ENCODE data around the gene VPS25.
"Not testable (repeated sequence)": the region's sequence is repeated elsewhere in the genome, so short reads cannot be mapped to it uniquely, and the experiment has no call there.

The VPS25 gene

DNA sequence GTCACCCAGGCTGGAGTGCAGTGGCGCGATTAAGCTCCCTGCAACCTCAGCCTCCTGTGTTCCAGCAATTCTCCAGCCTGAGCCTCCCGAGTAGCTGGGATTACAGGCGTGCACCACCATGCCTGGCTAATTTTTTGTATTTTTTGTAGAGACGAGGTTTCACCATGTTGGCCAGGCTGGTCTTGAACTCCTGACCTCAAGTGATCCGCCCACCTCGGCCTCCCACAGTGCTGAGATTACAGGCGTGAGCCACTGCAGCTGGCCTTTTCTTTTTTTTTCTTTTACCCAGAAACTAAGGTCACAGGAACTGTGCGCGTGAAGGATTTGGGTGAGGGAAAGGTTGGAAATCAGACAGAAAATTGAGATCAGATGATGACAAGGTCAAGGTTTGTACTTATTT, 3.3 kb upstream of the VPS25 start:
- DNase-seq = not testable (repeated sequence)

DNA sequence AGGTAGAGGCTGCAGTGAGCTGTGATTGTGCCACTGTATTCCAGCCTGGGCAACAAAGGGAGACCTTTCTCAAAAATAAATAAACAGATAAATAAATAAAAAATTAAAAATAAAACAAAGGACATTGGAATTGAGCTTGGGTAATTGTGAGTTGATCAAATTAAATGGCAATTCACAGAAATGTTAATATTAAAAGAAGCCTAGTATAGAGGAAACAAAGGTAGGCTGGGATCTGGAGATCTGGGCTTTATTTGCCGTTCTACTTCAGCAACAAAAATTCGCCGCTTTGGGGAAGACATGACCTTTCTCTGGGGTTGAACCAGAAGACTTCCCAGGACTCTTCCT, 332 bp upstream of the VPS25 start:
- no peak for DNase-seq

GRCh38 chr17:42774066-42774745, 957 bp downstream of the VPS25 start:
- no peak for DNase-seq

DNA sequence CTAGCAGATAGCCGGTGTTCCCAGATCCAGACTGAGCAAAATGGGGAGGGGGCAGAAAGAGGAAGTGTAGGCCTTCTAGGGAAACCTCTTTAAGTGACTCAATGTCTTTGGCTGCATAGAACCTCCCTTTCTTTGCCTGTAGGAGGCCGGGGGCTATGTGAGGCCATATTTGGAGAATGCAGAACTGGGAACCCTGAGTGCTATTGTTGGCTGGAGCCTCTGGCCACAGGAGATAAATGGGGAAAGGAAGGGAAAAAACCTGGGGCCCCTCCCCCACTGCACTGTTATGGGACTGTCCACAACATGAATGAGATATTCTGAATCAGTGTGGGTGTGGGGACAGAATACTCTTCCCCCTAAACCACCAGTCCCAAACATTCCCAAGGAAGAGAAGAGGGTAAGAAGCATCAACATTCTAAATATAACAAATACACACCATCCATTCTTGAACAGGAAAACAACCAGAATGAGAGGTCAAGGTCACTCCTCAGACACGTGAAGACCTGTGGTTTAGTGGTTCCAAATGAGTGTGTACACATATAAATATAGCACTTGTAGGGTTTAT, 2.4 kb downstream of the VPS25 start:
- no peak for DNase-seq

GRCh38 chr17:42778570-42778969, 5.3 kb downstream of the VPS25 start:
- no peak for DNase-seq

DNA sequence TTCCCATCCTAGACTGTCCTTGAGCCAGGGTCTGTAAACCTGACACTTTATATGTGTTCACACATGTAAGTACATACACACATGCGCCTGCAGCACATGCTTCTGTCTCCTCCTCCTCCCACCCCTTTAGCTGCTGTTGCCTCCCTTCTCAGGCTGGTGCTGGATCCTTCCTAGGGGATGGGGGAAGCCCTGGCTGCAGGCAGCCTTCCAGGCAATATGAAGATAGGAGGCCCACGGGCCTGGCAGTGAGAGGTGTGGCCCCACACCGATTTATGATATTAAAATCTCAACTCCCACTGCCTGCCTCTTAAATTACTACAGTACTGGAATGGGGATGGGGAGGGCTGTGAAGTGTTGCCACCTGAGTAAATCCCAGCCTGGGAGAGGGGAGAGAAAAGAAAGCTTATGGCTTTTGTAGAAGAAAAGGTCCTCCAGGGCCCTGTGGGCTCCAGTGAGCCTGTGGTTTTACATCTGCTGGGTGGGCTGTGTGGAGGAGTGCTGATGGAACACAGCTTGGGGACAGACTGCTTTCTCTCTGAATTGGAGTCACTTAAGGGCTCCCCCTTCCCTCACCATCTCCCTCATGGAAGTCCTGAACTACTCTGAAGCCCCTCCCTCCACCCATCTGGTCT, 6.2 kb downstream of the VPS25 start:
- DNase-seq = no peak

GRCh38 chr17:42779936-42780850, 6.9 kb downstream of the VPS25 start, which contains the start of gene WNK4:
Gene WNK4, plus strand, starts transcription at chr17:42780610. Its CDS starts 89 bp downstream, at chr17:42780699.
- no peak for DNase-seq

GRCh38 chr17:42780851-42781638, 7.8 kb downstream of the VPS25 start:
- DNase-seq = no peak

DNA sequence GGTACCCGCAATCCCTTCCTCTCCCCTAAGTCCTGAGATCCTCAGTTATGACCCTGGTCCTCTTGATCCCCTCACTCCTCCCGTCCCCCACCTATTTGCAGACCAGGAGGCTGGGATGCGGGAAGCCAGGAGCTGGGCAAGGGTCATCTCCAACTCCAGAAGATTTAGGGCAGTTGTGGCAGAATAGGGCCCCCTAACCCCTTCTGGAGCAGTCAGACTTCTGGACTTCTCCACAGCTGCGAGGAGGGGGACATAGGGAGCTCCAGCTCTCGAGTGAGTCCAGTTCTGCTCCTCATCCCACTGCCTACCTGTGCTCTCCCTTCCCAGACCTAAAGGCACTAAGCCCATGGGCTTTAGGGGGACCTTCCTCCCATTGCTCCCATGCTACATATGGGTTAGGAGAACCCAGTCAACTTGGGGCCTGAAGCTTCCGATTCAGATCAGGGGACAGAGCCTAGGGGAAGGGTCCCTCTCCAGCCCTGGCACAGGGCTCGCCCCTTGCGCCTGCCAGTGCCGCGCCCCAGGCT, 8.5 kb downstream of the VPS25 start:
- no peak for DNase-seq

GRCh38 chr17:42782166-42783061, 9.2 kb downstream of the VPS25 start:
- DNase-seq = no peak

DNA sequence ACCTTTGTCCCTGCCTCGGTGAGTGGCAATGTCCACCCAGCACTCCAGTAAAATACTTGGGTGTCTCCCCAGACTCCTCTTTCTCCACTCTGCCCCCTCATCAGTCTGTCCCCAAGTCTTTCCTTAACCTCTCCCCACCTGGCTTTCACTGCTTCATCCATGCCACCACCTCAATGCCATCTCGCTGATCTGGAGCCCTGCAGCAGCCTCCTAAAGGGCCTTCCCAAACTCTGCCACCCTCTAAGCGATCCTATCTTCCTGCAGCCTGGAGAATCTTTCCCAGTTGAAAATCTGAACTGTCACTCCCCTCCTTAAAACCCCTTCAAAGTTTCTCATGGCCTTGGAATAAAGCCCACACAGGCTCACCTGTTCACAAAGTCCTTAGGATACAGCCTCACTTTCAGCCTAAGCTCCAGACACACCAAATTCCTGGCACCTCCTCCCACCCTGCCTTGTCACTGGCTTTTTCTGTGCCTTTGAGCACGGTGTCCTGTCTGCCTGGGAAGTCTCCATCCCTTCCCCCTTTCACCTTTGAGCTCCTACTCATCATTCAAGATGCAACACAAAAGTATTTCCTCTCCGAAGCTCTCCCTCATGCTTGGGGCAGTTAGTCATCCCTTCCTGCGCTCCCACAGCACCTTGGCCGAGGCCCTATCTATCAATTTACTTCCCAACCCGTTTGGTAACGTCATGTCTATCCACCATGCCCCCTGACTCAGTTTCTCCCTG, 10.0 kb downstream of the VPS25 start:
- peak; percentile 29 for DNase-seq

- no peak for DNase-seq
Measured at GRCh38 chr17:42783791-42784138, 10.5 kb downstream of the VPS25 start.

GRCh38 chr17:42784409-42784808, 11.2 kb downstream of the VPS25 start:
- no peak for DNase-seq

DNA sequence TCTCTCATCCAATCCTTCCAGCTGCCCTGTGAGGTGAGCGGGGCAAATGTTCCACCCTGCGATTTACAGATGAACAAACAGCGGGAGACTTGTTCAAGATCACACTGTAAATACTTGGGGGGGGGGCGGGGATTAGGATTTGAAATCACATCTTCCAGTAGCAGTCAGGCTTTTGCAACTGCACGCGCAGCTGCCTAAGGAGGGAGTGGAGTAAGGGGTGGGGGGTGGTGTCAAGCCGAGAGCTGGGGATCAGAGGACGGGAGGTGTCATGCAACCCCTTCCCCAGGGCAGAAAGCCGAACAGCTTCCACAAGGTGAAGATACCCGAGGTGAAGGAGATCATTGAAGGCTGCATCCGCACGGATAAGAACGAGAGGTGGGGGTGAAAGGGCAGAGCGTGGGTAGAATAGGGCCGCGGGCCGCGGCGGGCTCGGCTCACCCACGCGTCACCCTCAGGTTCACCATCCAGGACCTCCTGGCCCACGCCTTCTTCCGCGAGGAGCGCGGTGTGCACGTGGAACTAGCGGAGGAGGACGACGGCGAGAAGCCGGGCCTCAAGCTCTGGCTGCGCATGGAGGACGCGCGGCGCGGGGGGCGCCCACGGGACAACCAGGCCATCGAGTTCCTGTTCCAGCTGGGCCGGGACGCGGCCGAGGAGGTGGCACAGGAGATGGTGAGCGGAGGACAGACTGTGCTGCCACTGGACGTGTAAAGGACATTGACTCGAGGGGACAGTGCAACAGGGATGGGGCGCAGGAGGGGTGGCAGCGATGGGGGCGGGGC, 11.8 kb downstream of the VPS25 start:
- DNase-seq = no peak

GRCh38 chr17:42787266-42787665, 14.0 kb downstream of the VPS25 start:
- DNase-seq = no peak

- no peak for DNase-seq
Measured at GRCh38 chr17:42791948-42792347, 18.7 kb downstream of the VPS25 start.

GRCh38 chr17:42792545-42792944, 19.3 kb downstream of the VPS25 start:
- no peak for DNase-seq

DNA sequence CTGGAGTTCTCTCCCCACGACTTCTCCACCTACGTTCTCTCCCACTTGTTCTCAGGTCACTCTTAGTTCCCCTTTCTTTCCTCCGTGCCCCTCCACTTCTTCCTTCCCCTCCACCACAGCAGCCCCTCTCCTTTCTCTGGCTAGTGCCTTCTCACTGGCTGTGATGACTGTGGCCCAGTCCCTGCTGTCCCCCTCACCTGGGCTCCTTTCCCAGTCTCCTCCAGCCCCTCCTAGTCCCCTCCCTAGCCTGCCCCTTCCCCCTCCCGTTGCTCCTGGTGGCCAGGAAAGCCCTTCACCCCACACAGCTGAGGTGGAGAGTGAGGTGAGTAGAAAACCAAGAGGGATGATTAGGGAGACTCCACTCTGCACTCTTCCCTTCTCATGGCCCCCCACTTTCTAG, 21.8 kb downstream of the VPS25 start:
- DNase-seq = no peak

- no peak for DNase-seq
Measured at GRCh38 chr17:42795465-42795864, 22.2 kb downstream of the VPS25 start.
